HG02610 (cell line): ENCODE measurements around the gene DNAH5.

Source experiments
- ATAC-seq: cut with Tn5 transposase; IDR thresholded peaks from one replicate; pipeline ENCODE4 v1.9.1; 2021; ENCODE audit warnings: mild to moderate bottlenecking, moderate library complexity; ENCODE audit not compliant: unreplicated experiment

Gene DNAH5

GRCh38 chr5:13708906-13709305 is 235.6 kb downstream of the DNAH5 start:
- ATAC-seq, result no peak

GRCh38 chr5:13708432-13708831 is 236.1 kb downstream of the DNAH5 start:
- ATAC-seq, result no peak

DNA sequence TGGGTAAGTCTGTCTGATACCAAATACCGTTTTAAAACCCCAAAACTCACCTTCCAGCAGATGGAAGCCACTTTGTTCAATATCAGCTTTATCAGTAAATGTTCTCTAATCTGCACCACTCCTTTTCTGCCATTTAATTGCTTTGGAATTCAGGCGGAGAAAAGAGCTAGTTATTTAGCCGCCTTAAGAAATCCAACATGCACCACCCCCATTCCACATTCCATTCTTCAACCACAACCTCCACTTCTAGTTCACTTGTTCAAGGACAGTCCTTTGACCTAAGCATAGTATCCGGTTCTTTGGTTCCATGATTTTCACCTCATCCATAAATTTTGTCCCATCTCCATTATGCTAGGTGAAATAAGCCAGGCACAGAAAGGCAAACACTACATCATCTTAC is 240.1 kb downstream of the DNAH5 start:
- ATAC-seq, result no peak

DNA sequence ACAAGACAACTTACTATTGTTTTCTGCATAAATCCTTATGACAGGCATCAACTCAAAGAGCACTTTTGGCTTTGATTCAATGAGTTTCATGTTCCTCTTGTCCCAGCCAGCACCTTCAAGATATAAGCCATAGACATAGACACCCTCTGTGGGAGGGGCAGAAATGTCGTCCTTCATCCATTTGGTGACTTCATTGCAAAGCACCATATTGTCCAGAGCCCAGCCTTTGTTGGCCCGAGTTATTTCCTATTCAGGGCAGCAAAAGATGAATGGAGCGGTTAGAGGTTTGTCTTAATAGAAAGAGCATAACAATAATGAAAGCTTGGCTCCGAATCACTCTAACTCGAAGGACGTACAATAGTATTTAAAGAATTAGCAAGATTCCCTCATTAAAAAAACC is 243.9 kb downstream of the DNAH5 start:
- no peak for ATAC-seq

DNA sequence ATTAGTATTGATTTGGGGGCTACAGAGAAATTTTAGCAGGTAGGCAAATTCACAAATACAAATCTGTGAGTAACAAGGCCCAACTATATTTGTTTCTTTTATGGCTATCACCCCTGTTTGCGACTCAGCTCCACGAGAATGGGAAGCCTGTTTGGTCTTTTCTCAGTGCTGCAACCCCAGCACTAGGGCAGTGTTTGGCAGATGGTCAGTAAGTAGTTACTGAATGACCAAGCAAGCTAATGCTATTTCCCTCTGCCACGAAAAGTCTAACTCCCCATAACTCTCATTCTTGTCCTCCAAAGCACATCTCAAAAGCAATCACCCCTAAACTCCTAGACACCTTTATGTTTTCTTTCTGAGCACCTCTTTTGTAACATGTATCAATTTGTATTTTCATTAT is 245.6 kb downstream of the DNAH5 start:
- no peak for ATAC-seq

DNA sequence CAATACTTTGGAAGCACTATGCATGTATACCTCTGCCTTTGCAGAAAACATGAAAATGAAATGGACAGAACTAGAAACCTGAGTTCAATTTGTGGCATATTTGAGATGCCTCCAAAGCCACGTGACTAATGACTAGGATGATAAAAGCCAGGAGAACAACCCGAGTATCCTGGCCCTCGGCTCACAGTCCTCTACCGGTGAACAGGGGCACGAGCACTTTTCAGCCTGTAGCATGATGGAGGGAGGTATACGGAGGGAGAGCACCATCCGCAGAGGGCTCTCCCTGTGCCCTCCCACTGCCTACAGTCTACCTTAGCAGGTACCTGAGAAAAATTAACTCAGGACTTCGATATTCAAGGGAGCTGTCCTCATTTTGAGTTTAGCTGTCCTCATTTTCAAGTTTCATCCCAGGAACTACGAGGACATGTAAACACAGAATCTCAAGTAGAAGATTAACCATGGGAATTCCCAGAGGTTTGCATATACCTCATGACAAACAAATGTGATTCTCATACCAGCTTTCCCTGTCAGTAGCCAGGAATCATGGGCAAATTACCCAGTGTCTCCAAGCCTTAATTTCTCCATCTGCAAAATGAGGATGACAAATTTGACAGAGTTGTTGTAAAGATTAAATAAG is 249.3 kb downstream of the DNAH5 start:
- ATAC-seq, result no peak

GRCh38 chr5:13692172-13692571 is 252.3 kb downstream of the DNAH5 start:
- no peak for ATAC-seq

DNA sequence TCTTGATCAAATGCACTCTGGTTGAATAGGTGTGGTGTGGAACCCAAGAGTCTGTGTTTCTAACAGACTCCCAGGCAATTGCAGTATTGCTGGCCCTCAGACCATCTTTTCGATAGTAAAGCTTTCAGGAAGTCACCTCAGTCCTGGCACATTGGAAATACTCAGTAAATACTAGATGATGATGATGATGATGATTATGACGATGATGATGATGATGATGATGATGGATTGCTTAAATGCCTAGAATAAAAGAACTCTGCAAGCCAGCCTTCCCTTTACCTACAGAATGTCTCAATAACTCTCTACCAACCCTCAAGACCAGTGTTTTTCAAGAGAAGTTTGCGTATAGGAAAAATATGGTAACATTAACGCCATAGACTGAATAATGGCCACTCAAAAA is 268.0 kb downstream of the DNAH5 start:
- no peak for ATAC-seq

DNA sequence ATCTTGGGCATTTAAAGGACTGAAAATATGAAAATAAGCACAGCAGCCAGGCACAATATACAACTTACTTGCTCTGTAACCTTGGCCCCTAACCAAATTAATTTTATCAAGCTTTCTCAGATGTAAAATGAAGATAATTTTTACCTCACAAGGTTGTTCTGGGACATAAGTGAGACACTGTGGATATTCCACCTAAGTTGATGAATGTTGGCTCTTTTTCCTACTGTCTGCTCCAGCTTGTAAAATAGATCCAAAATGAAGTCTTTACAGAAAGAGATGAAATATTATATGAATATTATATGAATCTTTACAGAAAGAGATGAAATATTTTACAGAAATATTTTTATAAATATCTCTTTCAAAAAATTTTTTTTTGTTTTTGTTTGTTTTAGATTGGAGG is 270.1 kb downstream of the DNAH5 start:
- no peak for ATAC-seq

- ATAC-seq, result no peak
Measured at GRCh38 chr5:13673511-13673910, 271.0 kb downstream of the DNAH5 start.

DNA sequence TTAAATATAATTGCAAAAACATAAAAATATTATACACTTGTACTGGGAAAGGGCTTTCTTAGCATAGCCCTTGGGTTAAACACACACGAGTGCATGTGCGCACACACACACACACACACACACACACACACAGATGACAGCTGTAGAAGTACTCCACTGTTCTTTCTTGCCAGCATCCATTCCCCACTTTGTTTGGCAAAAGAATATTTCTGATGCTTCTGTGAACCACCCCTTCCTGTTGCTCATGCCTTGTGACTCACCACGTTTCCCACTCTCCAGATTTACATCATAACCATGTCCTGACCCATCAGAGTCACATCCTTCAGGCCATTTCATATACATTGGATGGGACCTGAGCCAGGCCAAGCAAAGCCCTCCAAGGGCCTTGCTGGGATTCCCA is 280.1 kb downstream of the DNAH5 start:
- ATAC-seq, result no peak

DNA sequence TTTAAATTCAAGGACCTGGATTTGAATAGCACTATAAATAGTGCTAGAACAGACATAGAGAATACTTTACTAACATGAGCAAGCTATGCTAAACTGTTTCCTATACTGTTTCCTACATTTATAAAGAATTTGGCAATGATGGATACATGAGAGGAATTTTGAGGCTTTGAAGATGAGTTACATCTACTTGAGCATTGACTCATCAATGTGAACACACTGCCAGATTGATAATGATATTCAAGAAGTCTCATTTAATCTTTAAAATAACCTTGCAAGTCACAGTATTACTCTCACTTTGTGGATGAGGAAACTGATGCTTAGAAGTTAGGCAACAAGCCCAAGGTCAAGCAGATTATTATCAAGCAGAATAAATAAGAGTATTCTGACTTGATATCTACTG is 281.9 kb downstream of the DNAH5 start:
- ATAC-seq, result no peak

DNA sequence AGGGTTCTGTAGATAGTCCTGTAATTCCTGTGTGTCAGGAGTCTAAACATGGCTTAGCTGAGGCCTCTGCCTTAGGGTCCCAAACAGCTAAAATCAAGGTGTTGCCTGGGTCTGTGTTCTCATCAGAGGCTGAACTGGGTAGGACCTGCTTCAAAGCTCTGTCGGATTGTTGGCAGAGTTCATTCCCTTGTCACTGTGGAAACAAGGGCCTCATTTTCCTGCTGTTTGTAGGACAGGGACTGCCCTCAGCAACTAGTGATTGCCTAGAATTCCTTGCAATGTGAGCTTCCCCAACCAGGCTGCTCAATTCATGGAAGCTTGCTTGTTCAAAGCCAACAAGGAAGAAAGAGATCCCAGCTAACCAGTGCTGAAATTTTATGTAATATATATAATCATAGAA is 283.2 kb downstream of the DNAH5 start:
- ATAC-seq, result no peak

DNA sequence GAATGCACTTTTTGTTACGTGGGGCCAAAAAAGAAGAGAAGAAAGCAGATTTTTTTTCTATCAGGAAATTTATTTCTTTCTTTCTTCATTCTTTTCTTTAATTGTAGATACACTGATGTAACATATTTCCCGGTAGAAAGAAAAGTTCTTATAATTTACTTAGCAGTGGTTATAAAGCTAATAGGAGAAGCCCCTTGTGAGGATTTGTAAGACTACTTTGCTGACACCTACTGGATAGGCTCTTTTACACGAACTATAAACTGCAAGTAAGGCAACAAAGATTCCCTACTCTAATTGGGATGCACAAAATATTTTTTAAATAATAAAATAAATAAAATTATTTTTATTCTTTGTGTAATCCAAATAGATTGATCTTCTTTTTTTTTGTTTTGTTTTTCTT is 284.4 kb downstream of the DNAH5 start:
- no peak for ATAC-seq

GRCh38 chr5:13659391-13659790 is 285.1 kb downstream of the DNAH5 start:
- no peak for ATAC-seq

- no peak for ATAC-seq
Measured at GRCh38 chr5:13658761-13659160, 285.7 kb downstream of the DNAH5 start.

GRCh38 chr5:13658152-13658551 is 286.3 kb downstream of the DNAH5 start:
- ATAC-seq, result no peak

- ATAC-seq, result no peak
Measured at GRCh38 chr5:13653709-13654108, 290.8 kb downstream of the DNAH5 start.

DNA sequence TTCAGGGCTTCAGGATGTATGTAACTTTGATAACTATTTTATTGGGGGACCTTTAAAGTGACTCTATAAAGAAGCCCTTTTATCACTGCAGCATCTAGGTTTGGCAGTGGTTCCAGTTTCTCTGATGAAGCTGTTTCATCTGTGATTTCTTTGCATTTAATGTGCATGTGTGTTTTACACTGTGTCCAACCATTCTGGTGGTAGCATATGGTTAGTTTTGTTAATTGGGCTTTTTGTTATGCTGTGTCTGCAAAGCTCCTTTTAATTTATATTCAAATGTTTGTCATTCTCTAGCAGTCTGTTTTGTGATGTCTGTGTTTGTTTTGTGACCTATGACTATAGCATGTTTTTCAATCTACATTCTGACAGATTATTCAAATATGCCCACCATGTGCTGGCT is 294.8 kb downstream of the DNAH5 start:
- ATAC-seq, result no peak

DNA sequence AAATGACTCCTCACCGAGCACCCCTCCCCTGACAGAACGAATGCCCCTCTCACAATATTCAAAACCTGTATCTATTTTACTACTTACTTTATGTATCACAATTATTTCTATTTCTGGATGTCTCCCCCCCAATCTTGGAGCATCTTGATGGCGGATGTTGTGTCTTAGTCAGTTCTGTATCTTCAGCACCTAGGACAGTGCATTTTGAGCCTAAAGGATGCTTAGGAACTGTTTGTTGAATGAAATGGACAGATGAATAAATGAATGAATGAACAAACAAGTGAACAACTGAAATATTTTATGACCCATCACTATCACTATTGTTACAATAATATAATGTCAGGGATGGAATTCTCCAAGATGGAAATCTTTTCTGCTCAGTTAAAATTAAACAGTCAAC is 295.7 kb downstream of the DNAH5 start:
- ATAC-seq, result no peak

- ATAC-seq, result no peak
Measured at GRCh38 chr5:13643734-13644133, 300.8 kb downstream of the DNAH5 start.

- ATAC-seq, result no peak
Measured at GRCh38 chr5:13643196-13643595, 301.3 kb downstream of the DNAH5 start.
